ENCODE data around the gene TMEM273.

GRCh38 chr10:49150426-49150825 lies 37.8 kb downstream of the TMEM273 start:
- no peak for TF ChIP-seq POLR2A (IDR thresholded peaks at IDR 0.05)
- no peak for TF ChIP-seq CTCF (IDR thresholded peaks at IDR 0.05)

Data from lower leg skin (tissue), 3 donors.